Vagina (tissue), 2 donors: ENCODE results near the gene COL27A1. TPM values are rescaled to one million over a fixed set of nuclear protein-coding genes. Genes with fewer than 3 reads are reported as not detected.

ENCODE experiments used
- DNase-seq, 2 donors: peaks; one replicate each; pipeline ENCODE4 v3.0.0-alpha.2; 2017; ENCODE audit errors: extremely low spot score in 2 of 2
- H3K27ac ChIP-seq: fragments of 200-600 bp; sonication (generic); one replicate; pipeline ENCODE4 v1.5.1; 2019
- H3K27me3 ChIP-seq: fragments of 200-600 bp; sonication (generic); one replicate; pipeline ENCODE4 v1.5.1; 2019
- H3K36me3 ChIP-seq, 2 donors: fragments of 200-600 bp; sonication (generic); one replicate each; pipeline ENCODE4 v1.5.1; 2017 to 2019
- H3K4me1 ChIP-seq: fragments of 200-600 bp; sonication (generic); one replicate; pipeline ENCODE4 v1.5.1; 2019
- H3K4me3 ChIP-seq, 2 donors: fragments of 200-600 bp; sonication (generic); 1 replicate in 1 of 2; 2 replicates in 1 of 2; pipeline ENCODE4 v1.5.1; 2016 to 2019
- H3K9me3 ChIP-seq: fragments of 200-600 bp; sonication (generic); one replicate; pipeline ENCODE4 v1.5.1; 2019
- POLR2A ChIP-seq, 2 donors: fragments of 450-650 bp; IDR thresholded peaks; one replicate each; pipeline ENCODE4 v1.6.1; 2017; ENCODE audit warnings: antibody characterized with exemption in 2 of 2, mild to moderate bottlenecking in 2 of 2, moderate library complexity in 2 of 2
- POLR2AphosphoS5 ChIP-seq, 2 donors: sonication (generic); formaldehyde crosslinking; IDR thresholded peaks; one replicate each; pipeline ENCODE4 v1.9.0; 2017; ENCODE audit warnings: antibody characterized with exemption in 2 of 2, mild to moderate bottlenecking in 2 of 2, low read depth in 1 of 2; ENCODE audit not compliant: insufficient read depth in 1 of 2
- intact Hi-C: fragments of 100-400 bp; cut with DNase I; formaldehyde crosslinking; loops from one replicate; pipeline ENCODE4 v1.15.1; 2023
- total RNA-seq: library from RNA; depleted of rRNA; stranded (reverse); fragments of >200 nt; gene quantifications from one replicate; pipeline ENCODE4 v1.2.3, GENCODE V29; 2016
- TF ChIP-seq, protein P1 (sequence below), 3 experiments: fragments of 450-650 bp in 2 of 3; fragments of 200-600 bp in 1 of 3; sonication (generic) in 1 of 3; IDR thresholded peaks; one replicate each; pipeline ENCODE4 v1.5.1; 2017 to 2019; ENCODE audit warnings: antibody characterized with exemption in 3 of 3, mild to moderate bottlenecking in 2 of 3, moderate library complexity in 2 of 3

COL27A1 gene
- total RNA-seq, 1 donor from 2014 or later: 17.2 TPM

DNA sequence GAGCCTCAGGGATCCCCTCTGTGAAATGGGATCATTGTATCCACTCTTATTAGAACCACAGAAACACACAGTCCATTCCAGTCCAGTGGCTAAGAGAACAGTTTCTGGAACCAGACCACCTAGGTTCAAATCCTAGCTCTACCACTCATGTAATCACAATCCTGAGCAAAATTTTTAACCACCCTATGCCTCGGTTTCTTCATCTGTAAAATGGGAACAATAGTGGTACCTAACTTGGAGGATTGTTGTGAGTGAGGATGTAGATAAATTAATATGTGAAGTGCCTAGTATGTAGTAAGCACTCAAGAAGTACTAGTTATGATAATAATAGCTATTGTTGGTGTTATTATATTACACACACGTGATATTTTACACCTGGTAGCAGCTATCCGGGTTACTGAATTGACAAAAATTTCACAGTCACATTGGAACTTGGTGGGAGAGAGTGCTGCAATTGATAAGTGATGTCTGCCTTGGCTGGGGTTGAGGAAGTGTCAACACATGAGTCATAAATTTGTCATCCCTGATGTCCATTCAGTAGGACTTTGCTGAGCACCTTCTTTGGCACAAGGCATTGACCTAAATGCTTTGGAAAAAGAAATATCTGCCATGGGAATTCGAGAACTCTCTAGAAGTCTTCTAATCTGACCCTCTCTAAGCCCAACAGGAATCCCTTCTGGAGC is 68.4 kb downstream of the COL27A1 start:
- H3K27me3 ChIP-seq: no peaks in the 10 kb centered on the region
- intact Hi-C loops: no loop called here
- DNase-seq: no peak

DNA sequence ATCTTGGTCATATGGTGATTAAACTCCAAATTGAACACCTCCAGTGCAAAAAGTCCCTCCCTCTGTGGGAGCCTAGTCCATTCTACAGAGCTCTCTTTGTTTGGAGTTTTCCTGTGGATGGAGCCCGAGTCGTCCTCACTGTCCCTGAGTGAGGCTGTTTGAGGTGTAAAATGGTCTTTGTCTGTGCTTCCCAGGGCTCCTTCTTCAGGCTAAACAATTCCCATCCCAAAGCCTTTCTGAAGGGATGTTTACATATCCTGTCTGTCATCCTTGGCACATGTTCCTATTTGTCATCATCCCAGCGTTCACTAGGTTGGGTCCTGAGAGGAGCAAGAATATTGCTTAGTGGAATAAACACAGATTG is 68.9 kb downstream of the COL27A1 start:
- no peak for DNase-seq
- intact Hi-C loops: no loop called here
- peaks cover 33% of the 10 kb centered on the region for H3K4me1 ChIP-seq
- H3K27me3 ChIP-seq: no peaks in the 10 kb centered on the region
- H3K36me3 ChIP-seq: no peaks in the 10 kb centered on the region
- TF ChIP-seq POLR2AphosphoS5 (IDR thresholded peaks at IDR 0.05; ENCODE audit: insufficient read depth in 1 of 2, low read depth in 1 of 2) (no peak), POLR2A (IDR thresholded peaks at IDR 0.05) (no peak)
- TF ChIP-seq, protein P1, sequence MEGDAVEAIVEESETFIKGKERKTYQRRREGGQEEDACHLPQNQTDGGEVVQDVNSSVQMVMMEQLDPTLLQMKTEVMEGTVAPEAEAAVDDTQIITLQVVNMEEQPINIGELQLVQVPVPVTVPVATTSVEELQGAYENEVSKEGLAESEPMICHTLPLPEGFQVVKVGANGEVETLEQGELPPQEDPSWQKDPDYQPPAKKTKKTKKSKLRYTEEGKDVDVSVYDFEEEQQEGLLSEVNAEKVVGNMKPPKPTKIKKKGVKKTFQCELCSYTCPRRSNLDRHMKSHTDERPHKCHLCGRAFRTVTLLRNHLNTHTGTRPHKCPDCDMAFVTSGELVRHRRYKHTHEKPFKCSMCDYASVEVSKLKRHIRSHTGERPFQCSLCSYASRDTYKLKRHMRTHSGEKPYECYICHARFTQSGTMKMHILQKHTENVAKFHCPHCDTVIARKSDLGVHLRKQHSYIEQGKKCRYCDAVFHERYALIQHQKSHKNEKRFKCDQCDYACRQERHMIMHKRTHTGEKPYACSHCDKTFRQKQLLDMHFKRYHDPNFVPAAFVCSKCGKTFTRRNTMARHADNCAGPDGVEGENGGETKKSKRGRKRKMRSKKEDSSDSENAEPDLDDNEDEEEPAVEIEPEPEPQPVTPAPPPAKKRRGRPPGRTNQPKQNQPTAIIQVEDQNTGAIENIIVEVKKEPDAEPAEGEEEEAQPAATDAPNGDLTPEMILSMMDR (IDR thresholded peaks at IDR 0.05): no peak
- H3K4me3 ChIP-seq: no peak overlapping the region
- H3K27ac ChIP-seq: no peak overlapping the region
- no peaks in the 10 kb centered on the region for H3K9me3 ChIP-seq

More for the DNA sequence above, 68.4 kb downstream of the COL27A1 start:
- peaks cover 33% of the 10 kb centered on the region for H3K4me1 ChIP-seq
- no peak overlapping the region for H3K27ac ChIP-seq
- H3K4me3 ChIP-seq: no peak overlapping the region
- H3K9me3 ChIP-seq: no peaks in the 10 kb centered on the region
- H3K36me3 ChIP-seq: no peaks in the 10 kb centered on the region
- TF ChIP-seq, protein P1 (IDR thresholded peaks at IDR 0.05): no peak
- no peak for TF ChIP-seq POLR2AphosphoS5 (IDR thresholded peaks at IDR 0.05; ENCODE audit: insufficient read depth in 1 of 2, low read depth in 1 of 2)

DNA sequence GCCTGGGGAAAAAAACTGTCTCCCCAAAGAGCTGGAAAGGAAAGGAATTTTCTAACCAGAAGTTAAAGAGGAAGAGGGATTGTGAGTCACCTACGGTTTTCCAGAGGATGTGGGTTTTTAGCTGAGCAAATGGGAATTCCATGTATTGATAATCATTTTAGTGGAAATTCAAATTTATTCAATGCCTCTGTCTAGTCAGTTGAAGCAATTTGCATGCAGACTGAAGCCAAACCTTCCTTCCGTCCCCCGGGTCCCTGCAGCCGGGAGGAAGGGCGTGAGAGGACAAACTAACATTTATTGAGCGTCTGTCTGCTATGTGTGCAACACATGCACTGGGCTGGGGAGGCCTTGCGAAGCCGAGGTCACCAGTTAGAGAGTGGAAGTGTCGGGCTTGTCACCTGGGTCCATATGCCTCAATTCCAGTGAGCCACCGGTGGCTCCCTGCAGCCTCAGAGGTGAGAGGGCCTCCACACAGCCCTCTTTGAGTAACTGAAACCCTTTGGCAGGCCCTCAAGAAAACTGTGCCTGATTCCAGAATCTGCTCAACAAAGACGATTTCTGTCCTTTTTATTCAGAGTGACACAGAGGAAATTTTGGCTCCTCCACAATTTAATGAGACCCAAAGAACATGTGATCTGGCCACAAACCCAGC is 70.3 kb downstream of the COL27A1 start:
- TF ChIP-seq, protein P1 (IDR thresholded peaks at IDR 0.05): no peak
- TF ChIP-seq POLR2AphosphoS5 (IDR thresholded peaks at IDR 0.05; ENCODE audit: insufficient read depth in 1 of 2, low read depth in 1 of 2): no peak
- no peak for TF ChIP-seq POLR2A (IDR thresholded peaks at IDR 0.05)
- intact Hi-C loops: no loop called here

DNA sequence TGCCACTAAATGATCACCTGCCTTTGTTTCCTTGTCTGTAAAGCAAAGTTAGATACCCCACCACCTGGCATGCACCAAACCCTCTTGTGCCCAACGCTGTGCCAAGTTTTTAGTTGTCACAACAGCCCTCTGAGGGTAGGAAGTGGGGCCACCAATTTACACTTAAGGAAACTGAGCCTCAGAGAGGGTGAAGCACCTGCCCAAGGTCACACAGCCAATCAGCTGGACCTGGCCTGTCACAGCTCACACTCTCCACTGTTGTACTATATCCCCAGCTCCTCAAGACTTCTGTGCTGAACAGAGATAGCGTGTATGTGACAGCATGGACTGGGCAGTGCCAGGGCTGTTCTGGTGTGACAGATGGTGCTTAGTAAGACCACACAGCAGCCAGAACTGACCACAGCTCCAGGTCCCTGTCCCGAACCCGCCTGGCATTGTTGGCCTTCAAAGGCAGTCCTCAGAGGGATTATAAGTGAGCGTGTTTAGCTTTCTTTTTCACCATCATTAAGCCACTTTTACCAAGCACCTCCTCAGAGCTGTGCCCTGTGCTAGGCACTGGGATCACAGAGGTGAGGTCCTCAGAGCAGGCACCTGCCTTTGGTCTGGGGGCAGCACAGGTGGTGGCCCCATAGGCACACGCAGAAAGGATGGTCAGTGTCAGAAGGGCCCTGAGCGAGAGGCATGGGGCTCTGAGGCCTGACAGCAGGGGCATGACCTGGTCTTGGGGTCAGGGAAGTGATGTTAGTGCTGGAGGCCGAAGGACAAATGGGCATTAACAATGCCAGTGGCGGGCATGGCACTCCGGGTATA is 71.1 kb downstream of the COL27A1 start:
- intact Hi-C loops: no loop called here
- TF ChIP-seq POLR2AphosphoS5 (IDR thresholded peaks at IDR 0.05; ENCODE audit: insufficient read depth in 1 of 2, low read depth in 1 of 2) (no peak), POLR2A (IDR thresholded peaks at IDR 0.05) (no peak)
- TF ChIP-seq, protein P1 (IDR thresholded peaks at IDR 0.05): no peak

More for the DNA sequence above, 70.3 kb downstream of the COL27A1 start:
- Histone ChIP-seq H3K36me3 (no peaks in the 10 kb centered on the region), H3K4me3 (no peak overlapping the region), H3K4me1 (peaks cover 28% of the 10 kb centered on the region), H3K27me3 (no peaks in the 10 kb centered on the region), H3K9me3 (no peaks in the 10 kb centered on the region), H3K27ac (peak overlapping the region; percentile 4)
- no peak for DNase-seq

More for the DNA sequence above, 71.1 kb downstream of the COL27A1 start:
- Histone ChIP-seq H3K36me3 (no peaks in the 10 kb centered on the region), H3K27me3 (no peaks in the 10 kb centered on the region), H3K4me1 (peaks cover 31% of the 10 kb centered on the region), H3K9me3 (no peaks in the 10 kb centered on the region), H3K4me3 (no peak overlapping the region), H3K27ac (peak overlapping the region; percentile 4)
- no peak for DNase-seq
